Right kidney (tissue), 1 donor: ENCODE results near the gene TRPC4.
"Not testable (repeated sequence)": the region's sequence is repeated elsewhere in the genome, so short reads cannot be mapped to it uniquely, and the experiment has no call there.

Source experiments
- DNase-seq: peaks from one replicate; pipeline ENCODE4 v3.0.0-alpha.2; 2016

The TRPC4 gene

DNA sequence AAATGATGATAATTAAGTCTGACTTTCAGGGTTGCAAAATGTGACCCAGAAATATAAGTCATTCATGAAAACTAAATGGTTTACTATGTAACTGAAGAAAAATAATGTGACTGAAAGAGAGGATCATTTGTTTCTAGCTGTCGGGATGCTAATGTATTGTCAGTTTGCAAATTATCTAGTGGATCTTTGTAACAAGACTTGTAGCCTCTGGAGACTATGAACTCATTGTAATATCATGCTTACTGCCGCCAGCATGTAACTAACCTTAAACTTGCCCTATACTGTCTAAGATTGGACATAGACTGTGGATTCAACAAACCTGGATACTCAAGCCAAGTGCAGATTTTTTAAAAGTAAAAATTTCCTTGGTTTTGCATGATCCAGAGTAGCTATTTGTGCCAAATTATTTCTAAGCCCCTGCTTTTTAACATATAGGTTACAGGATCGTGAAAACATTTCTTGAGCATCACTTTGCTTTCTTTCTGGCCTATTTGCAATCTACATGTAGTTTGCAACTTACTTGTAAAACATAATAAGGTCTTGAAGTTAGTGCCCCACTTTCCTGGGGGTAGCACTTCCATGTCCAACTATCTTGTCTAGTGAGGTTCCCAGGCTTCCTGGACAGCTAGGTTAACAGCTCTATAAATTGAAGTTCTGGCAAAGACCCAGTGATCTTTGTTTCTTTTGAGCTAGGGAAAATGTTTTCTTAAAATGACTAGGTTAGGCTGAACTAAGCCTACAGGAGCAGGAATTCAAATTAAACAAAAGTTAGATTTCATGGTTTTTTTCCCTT is 267.7 kb downstream of the TRPC4 start:
- DNase-seq, result no peak

DNA sequence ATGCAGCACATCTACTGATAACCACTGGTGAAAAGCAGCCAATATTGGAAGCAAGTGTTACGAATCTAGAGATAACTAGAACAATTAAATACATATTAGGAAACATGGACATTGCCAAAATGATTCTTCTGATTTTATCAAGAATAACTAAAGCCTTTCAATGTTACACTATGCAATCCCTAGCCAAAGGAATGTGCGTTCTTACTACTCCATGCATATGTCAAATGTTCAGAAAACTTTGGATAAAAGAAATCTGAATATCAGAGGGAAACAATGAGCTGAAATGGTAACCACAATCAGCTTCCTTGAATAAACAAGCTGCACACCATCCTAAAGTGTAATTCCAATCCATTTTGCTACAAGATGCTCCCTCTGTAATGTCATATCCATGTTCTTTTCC is 270.1 kb downstream of the TRPC4 start:
- no peak for DNase-seq

DNA sequence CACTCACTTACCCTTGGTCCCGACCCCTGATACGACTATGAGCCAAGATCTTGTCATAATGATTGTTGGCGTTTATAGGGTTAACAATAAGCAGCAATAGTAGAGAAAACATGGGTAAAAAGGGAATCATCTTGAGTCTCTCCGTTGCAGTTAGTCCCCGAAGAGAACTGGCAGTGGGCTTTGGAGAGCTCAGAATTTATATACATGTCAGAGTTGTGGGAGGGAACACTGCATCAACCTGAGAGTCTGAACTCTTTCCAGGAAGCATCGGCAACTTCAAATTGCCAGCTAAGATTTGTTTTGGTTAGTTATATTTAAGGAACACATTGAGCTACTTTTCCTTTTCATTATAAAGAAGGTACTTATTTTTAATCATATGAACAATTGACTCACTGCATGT is 271.0 kb downstream of the TRPC4 start, which contains the start of gene POSTN:
Gene POSTN, minus strand, starts transcription at position 172 of the 400 bp plus-strand sequence. Its CDS starts 42 bp downstream, at position 130.
- peak; percentile 27 for DNase-seq

- no peak for DNase-seq
Measured at GRCh38 chr13:37597477-37598025, 272.0 kb downstream of the TRPC4 start.

DNA sequence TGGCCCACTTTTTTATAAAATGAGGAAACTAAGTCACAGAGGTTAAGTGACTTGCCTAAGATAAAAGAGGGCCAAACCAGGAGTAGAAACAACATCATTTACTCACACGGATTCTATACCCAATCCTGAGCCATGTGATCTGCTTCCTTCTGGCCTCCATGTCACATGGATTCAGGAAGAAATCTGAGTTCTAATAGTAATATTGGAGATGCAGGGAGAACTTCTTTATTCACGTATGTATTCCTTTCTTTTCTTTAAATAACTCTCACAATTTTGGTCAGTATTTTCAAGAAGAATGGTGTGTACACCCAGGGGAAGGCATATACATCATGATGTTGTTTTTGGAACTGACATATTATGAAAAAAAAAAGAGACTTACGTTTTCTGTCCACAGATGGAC is 272.8 kb downstream of the TRPC4 start:
- DNase-seq, result no peak

DNA sequence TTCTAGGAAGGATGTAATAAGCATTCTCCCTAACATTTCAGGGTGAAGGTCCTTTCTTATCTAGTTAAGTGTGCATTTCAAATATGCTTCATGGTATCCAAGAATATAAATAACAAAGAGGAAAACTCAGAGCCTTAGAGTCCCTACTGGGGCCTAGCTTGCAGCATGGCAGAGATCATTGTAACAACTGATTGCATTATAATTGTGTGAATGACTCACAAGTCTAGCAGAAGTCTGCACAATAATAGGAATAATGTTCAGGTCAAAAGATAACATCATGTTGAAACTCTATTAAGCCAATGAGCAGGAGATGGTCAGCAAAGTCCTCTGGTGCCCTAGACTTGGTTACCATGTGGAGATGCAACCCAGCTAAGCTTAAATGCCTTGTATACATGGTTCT is 274.4 kb downstream of the TRPC4 start:
- DNase-seq, result no peak

GRCh38 chr13:37594550-37594949 is 275.0 kb downstream of the TRPC4 start:
- no peak for DNase-seq

- DNase-seq, result not testable (repeated sequence)
Measured at GRCh38 chr13:37589381-37589780, 280.2 kb downstream of the TRPC4 start.

GRCh38 chr13:37587236-37587635 is 282.3 kb downstream of the TRPC4 start:
- DNase-seq, result no peak
